ENCODE data around the gene GPN1.
A peak's percentile ranks its signal among the peaks of the same experiment; 100 is the strongest.
"Not testable (repeated sequence)": the region's sequence is repeated elsewhere in the genome, so short reads cannot be mapped to it uniquely, and the experiment has no call there.

Gene GPN1

DNA sequence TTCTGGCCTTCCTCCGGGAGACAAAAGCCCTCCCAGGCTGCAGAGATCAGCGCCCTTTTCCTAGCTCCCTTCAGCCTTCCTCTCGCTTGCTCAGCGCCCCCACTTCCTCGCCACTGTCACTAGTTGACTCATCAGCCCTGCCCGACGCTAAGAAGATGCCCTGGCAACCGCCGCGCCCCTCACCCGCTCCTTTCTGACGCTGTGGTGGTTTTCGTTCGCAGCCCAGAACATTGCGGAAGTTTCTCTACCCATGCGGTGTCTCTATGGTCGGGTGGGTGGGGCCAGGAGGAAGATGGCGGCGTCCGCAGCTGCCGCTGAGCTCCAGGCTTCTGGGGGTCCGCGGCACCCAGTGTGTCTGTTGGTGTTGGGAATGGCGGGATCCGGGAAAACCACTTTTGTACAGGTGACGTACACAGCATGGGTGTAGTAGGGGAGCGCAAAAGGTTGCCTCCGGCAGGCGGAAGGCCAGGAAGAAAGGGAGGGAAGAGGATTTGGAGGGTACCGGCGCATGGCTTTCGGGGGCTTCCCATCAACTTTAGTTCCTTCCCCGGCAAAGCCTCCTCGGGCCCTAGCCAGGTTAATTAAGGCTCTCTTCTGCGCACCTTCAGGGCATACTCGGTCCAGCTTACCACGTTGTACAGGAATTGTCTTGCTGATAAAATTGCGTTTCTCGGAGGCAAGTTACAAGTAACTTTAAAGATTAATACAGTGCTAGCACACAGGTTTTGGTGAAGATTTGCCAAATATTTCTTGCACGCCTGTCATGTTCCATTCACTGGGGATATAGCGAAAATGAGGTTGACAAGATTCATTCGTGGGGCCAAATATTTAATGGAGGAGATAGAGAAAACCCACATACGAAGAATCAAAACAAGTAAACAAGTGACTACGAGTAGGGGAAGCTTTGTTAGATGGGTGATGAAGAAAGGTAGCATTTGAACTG, at the start of gene GPN1, which contains the start of gene CCDC121:
Gene GPN1, plus strand, starts transcription at position 284 of the 943 bp plus-strand sequence. Its CDS starts 9 bp downstream, at position 293.
Gene CCDC121, minus strand, starts transcription at position 246 of the 943 bp plus-strand sequence. CDS start 1,213 bp downstream, outside the sequence.
- peak; percentile 71 for DNase-seq (ENCODE audit: low read depth)

DNA sequence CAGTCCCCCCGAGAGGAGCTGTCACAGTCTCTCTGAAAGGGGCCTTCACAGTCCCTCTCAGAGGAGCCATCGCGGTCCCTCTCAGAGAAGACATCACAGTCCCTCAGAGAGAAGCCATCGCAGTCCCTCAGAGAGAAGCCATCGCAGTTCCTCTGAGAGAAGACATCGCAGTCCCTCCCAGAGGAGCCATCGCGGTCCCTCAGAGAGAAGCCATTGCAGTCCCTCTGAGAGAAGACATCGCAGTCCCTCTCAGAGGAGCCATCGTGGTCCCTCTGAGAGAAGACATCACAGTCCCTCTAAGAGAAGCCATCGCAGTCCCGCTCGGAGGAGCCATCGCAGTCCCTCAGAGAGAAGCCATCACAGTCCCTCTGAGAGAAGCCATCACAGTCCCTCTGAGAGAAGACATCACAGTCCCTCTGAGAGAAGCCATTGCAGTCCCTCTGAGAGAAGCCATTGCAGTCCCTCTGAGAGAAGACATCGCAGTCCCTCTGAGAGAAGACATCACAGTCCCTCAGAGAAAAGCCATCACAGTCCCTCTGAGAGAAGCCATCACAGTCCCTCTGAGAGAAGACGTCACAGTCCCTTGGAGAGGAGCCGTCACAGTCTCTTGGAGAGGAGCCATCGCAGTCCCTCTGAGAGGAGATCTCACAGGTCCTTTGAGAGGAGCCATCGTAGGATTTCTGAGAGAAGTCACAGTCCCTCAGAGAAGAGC, 47.3 kb upstream of the GPN1 start:
- DNase-seq (ENCODE audit: low read depth): no peak

- no peak for DNase-seq (ENCODE audit: low read depth)
Measured at GRCh38 chr2:27582129-27582694, 46.6 kb upstream of the GPN1 start.

DNA sequence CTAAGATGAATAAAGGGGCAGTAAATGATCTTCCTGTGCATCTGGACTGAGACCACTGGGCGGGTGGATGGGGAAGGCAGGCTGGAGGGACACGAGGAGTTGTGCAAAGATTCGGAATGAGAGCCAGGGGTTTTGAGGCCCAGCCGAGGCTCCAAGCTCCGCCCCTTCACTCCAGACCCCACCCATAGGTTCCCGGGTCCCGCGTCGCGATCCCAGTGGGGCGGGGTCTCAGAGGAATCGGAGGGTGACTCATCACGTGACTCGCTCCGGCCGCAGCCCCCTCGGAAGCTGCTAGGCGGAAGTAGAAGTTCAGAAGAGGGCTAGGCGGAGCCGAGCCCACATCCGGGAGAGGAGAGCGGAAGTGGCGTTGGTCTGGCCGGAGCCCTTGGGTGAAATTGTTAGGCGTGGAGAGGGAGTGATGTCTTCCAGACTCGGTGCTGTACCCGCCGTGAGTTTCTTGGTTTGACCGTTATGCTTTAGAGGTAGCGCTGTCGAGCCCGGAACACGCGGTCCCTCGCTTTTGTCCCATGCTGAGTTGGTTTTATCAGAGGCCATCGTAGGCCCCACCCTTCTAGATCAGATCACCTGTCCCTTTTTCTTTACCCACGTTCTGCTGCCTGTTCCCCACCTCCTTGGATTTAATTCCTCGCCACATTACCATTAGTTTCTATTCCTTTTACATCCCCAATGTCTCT, 46.0 kb upstream of the GPN1 start, which contains the start of gene ZNF512:
Gene ZNF512, plus strand, starts transcription at position 348 of the 695 bp plus-strand sequence. Its CDS starts 71 bp downstream, at position 419.
- DNase-seq (ENCODE audit: low read depth): peak; percentile 65

GRCh38 chr2:27583390-27583915, 45.4 kb upstream of the GPN1 start:
- no peak for DNase-seq (ENCODE audit: low read depth)

- no peak for DNase-seq (ENCODE audit: low read depth)
Measured at GRCh38 chr2:27584597-27584996, 44.3 kb upstream of the GPN1 start.

GRCh38 chr2:27587025-27587424, 41.8 kb upstream of the GPN1 start:
- no peak for DNase-seq (ENCODE audit: low read depth)

GRCh38 chr2:27588308-27588707, 40.5 kb upstream of the GPN1 start:
- no peak for DNase-seq (ENCODE audit: low read depth)

DNA sequence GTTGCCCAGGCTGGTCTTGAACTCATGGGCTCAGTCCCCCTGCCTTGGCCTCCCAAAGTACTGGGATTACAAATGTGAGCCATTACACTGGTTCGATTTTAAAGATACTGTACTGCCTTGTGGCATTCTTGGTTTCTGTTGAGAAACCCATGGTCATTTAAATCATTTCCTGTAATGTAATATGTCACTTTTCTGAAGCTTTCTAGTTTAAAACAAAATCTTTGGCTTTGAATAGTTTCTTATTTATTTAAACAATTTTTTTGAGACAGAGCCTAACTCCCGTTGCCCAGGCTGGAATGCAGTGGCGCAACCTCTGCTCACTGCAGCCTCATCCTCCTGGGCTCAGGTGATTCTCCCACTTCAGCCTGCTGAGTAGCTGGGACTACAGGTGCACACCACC, 37.1 kb upstream of the GPN1 start:
- no peak for DNase-seq (ENCODE audit: low read depth)

DNA sequence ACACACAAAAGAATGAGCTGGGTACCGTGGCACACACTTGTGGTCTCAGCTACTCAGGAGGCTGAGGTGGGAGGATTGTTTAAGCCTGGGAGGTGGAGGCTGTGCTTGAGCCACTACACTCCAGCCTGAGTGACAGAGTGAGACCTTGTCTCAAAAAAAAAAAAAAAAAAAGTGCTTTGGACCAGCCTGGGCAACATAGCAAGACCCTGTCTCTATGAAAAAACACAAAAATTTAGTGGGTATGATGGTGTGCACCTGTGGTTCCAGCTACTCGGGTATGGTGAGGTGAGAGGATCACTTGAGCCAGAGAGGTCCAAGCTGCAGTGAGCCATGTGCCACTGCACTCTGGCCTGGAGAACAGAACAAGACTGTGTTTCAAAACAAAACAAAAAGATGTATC, 35.6 kb upstream of the GPN1 start:
- no peak for DNase-seq (ENCODE audit: low read depth)

DNA sequence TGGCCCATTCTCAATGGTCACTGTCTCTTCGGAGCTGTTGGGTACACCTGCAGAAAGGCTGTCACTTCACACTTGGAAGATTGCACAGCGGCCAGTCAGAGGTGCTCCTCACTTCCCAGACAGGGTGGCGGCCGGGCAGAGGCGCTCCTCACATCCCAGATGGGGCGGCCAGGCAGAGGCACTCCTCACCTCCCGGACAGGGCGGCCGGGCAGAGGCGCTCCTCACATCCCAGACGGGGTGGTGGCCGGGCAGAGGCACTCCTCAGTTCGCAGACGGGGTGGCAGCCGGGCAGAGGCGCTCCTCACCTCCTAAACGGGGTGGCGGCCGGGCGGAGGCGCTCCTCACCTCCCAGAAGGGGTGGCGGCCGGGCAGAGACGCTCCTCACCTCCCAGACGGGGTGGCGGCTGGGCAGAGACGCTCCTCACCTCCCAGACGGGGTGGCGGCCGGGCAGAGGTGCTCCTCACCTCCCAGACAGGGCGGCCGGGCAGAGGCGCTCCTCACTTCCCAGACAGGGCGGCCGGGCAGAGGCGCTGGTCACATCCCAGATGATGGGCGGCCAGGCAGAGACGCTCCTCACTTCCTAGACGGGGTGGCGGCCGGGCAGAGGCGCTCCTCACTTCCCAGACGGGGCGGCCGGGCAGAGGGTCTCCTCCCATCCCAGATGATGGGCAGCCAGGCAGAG, 34.7 kb upstream of the GPN1 start:
- DNase-seq (ENCODE audit: low read depth): not testable (repeated sequence)

DNA sequence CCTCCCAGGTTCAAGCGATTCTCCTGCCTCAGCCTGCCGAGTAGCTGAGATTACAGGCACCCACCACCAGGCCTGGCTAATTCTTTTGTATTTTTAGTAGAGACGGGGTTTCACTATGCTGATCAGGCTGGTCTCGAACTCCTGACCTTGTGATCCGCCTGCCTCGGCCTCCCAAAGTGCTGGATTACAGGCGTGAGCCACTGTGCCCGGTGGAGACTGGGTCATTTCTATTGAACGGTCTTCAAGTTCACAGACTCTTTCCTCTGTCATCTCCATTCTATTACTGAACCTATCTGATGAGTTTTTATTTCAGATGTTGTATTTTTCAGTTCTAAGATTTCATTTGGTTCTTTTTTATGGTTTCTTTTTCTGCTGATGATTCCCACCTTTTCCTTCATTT, 33.4 kb upstream of the GPN1 start:
- DNase-seq (ENCODE audit: low read depth): not testable (repeated sequence)

GRCh38 chr2:27596627-27597026, 32.2 kb upstream of the GPN1 start:
- no peak for DNase-seq (ENCODE audit: low read depth)

DNA sequence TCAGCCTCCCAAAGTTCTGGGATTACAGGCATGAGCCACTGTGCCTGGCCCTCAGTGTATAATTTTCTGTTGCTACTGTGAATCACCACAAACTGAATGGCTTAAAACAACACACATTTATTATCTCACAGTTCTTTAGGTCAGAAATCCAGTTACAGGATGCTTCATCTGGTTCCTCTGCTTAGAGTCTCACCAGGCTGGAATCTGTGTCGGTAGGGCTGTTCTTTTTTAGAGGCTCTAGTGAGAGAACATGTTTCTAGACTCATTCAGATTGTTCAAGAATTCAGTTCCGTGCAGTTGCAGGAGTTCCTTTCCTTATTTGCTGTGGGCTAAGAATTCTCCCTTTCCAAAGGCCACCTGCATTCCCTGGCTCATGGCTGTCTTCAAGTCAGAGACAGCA, 22.2 kb upstream of the GPN1 start:
- no peak for DNase-seq (ENCODE audit: low read depth)

- DNase-seq (ENCODE audit: low read depth): no peak
Measured at GRCh38 chr2:27613985-27614384, 14.9 kb upstream of the GPN1 start.

GRCh38 chr2:27615316-27615715, 13.5 kb upstream of the GPN1 start:
- DNase-seq (ENCODE audit: low read depth): no peak

DNA sequence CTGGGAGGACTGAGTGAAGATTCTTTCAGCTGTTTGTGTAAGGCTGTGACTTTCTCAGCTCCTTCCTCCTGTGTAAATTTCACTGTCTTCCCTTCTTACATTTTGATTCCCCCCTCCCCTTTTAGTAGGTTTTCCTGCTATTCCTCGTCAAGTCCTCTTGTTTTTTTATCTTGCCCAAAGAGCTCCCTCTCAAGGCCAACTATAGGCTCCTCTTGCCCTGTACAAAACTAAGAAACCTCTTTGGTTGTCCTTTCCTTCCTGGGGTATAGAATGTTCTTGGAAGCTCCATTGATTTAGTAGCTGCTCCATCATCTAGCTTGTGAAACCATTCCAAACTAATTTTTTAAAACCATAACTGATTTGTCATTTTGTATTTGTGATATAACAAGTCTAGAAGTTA, 7.3 kb upstream of the GPN1 start:
- no peak for DNase-seq (ENCODE audit: low read depth)

DNA sequence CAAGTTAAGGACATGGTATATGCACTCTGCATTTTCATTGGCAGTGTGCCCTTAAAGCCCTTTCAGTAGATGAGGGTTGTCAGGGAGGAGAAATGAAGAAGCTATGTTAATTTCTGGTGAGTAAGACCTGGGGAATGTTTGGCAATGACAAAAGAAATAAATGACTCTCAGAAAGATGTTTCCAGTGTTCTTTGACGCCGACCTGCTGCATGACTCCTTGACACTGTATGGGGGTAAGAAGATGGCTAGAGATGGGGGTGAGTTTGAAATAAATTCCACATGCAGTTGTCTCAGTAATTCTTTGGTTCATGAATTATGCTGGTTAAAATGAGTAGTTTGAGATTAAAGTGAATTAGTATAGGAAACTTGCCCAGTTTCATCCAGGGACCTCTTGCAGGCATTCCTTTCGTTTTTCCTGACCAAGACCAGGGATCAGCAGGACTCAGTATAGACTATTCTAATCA, 5.9 kb upstream of the GPN1 start:
- DNase-seq (ENCODE audit: low read depth): peak; percentile 78

- no peak for DNase-seq (ENCODE audit: low read depth)
Measured at GRCh38 chr2:27624943-27625342, 3.9 kb upstream of the GPN1 start.

- not testable (repeated sequence) for DNase-seq (ENCODE audit: low read depth)
Measured at GRCh38 chr2:27626323-27626722, 2.5 kb upstream of the GPN1 start.

- DNase-seq (ENCODE audit: low read depth): not testable (repeated sequence)
Measured at GRCh38 chr2:27626921-27627320, 1.9 kb upstream of the GPN1 start.

Measured in GM04503 (cell line).